GM19351 (cell line): ENCODE measurements around the gene LAMA5.

ENCODE experiments used
- ATAC-seq: cut with Tn5 transposase; IDR thresholded peaks from one replicate; pipeline ENCODE4 v1.9.1; 2021; ENCODE audit warnings: mild to moderate bottlenecking, moderate library complexity; ENCODE audit not compliant: unreplicated experiment

The LAMA5 gene

DNA sequence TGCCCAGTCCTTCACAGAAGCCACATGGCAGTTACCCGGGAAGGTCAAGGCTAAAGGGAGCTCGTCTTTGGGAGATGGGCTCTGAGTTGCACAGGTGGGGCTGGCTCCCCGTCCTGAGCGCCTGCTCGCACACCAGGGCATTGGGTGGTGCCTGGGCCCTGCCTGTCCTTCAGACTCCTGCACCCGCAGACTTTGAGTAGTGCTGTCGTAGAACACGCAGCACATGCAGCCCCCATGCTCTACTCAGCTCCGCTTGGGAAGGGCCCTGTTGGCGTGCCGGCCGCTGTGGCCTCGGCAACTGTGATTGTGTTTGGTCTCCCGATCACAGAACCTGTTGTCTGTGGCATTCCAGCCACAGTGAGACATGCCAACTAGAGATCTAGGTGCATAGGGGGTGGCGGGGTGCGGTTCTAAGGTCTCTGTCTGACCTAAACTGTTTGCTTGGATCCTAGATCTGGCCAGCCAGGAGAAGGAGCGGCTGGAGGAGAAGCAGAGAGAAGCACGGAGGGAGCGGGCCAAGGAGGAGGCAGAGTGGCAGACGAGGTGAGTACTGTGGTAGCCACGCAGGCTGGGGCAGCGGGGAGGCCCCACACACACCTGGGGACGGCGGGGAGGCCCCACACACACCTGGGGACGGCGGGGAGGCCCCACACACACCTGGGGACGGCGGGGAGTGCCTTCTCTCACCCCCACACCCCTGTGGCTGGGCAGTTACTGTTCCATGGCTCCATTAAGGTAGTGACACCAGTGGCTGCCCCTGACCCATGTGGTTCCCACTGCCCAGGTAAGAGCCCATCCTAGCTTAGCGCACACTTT, 75.7 kb downstream of the LAMA5 start:
- no peak for ATAC-seq

DNA sequence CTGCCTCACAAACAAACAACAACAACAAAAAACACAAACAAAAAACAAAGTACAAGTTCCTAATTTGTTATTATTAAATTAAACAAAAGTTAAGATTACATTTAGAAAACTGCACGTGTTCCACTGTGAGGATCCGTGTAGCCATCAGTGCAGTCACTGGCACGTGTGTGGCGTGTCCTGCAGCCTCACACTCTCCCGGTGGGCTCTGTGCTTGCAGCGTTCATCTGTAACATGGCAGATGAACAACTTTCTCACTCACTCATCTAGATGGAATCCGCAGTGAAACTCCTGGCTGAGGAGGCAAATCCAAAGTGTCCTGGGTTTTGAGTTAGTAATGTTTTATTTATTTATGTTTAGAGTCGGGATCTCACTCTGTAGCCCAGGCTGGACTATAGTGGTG, 77.2 kb downstream of the LAMA5 start:
- ATAC-seq = no peak

DNA sequence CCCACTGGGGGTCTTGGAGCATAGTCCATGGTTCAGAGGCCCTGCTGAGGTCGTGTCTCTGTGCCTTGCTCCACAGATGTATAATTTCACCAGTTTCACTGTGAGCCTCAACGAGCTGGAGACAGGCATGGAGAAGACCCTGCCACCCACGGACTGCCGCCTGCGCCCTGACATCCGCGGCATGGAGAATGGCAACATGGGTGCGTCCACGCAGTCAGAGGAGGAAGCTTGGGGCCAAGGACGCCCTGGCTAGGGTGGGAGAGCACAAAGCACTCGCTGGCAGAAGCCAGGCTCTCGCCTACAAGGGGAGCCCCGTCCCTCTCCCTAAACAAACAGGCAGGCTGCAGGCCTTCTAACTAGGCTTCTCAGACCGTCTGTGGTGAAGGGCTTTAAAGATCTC, 78.0 kb downstream of the LAMA5 start:
- no peak for ATAC-seq

DNA sequence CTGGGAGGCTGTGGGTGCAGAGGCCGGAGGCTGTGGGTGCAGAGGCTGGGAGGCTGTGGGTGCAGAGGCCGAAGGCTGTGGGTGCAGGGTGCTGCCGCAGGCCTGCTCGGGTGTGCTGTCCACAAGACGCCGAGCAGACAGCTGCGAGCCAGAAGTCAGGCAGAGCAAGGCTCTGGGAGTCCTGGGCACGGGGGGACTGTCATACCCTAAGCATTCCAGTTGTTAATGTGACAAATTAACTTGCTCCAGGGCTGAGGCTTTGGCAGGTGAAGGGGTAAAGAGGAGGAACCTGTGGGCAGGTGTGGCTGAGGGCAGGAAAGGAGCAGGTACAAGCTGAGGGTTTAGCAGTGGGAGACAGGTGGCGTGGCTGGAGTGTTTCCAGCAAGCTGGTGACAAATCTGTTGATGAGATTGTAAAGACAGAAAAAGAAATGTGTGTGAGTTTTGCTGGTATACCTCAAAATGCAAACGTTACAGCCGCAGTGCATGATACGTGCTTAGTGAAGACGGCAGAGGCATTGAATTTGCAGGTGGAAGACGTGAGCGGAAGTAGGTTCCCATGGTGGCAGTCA, 78.5 kb downstream of the LAMA5 start:
- ATAC-seq = no peak

DNA sequence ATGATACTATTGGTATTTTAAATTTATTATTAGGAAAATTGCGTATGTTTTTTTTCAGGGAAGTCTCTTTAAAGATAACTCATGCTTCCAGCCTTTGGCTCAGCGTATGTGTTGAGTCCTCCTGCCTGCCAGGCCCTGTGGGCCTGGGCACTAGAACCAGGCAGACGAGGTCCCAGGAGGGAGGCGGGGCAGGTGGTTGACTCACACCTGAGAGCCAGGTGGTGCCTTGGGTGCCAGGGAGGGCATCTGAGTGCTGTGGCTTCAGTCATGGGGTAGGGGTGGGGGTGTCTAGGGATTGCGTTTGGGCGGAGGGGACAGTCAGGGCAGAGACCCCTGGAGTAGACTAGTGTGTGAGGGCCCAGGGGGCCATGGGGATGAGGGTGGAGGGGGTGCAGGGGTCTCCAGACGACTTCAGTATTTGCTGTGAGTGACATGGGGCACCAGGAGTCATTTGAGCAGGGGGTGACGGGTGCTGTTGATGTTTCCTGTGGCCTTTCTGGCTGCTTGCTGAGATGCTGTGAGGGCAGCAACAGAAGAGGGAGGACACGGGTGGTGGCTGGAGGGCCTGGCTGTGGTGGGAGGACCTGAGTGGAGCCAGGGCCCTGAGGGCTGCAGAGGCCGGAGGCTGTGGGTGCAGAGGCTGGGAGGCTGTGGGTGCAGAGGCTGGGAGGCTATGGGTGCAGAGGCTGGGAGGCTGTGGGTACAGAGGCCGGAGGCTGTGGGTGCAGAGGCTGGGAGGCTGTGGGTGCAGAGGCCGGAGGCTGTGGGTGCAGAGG, 79.2 kb downstream of the LAMA5 start:
- ATAC-seq = no peak

DNA sequence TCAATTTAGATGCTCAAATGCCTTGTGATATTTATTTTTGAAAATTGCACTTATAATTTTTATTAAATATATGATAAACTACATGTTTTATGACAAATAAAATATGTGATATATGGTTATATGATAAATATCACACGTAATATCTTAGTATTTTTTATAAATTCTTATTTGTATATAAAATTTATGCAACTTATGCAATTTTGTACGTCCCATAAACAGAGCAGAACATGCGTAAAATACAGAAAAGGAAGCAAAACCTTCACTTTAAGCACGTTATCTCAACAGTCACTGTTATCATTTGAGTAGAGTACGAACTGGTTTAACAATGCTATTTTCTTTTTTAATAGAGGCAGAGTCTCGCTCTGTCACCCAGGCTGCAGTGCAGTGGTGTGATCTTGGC, 80.0 kb downstream of the LAMA5 start:
- ATAC-seq = no peak

DNA sequence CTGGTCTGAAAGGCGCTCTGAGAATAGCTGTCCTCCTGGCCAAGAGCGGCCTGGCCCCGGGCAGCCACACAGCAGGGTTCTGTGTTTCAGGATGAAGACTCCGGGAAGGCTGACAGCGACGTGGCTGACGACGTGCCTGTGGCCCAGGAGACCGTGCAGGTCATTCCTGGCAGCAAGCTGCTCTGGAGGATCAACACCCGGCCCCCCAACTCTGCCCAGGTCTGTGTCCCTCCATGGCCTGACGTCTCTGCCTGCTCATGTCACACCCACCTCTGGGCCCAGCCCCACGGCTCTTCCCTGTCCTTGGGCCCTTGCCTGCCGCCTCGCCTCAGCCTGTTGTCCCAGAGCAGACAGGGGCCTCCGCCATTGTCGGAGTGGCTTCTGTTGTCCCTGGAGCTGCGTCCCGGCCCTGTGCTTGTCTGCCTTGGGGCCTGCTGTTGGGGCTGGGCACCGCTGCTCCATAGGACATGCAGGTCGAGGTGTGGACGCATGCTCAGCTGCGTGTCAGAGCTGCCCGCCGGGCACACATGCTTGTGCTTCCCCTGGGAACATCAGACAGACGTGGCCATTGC, 80.5 kb downstream of the LAMA5 start:
- ATAC-seq = no peak

DNA sequence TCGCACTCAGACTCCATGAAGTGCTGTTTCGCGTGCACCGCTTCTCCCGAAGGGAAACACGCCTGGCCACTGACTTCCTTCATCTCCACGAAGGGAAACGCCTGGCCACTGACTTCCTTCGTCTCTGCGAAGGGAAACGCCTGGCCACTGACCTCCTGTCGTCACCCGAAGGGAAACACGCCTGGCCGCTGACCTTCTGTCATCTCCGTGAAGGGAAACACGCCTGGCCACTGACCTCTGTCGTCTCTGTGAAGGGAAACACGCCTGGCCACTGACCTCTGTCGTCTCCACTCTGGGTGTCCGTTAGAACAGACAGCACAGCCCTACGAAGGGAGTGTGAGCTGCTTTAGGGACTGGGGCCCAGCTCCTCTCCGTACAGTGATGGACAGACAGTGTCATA, 81.4 kb downstream of the LAMA5 start:
- no peak for ATAC-seq

DNA sequence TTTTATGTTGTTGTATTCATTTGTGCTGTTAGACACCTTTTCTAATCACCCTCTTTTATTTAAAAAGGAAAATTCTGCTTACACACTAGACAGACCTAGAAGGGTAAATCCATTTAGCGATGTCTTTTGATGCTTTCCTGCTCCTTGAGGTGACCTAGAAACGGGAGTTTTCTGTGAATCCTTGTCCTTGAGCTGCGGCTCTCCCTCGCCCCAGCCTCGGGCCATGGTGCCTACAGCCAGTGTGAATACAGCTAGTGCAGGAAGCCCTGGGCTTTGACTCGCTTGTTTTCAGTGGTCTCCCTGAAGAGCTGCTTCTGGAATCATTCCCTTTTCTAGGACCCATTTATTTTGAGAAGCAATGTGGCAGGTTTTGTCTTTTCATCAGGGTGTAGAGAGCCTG, 82.0 kb downstream of the LAMA5 start:
- ATAC-seq = no peak

DNA sequence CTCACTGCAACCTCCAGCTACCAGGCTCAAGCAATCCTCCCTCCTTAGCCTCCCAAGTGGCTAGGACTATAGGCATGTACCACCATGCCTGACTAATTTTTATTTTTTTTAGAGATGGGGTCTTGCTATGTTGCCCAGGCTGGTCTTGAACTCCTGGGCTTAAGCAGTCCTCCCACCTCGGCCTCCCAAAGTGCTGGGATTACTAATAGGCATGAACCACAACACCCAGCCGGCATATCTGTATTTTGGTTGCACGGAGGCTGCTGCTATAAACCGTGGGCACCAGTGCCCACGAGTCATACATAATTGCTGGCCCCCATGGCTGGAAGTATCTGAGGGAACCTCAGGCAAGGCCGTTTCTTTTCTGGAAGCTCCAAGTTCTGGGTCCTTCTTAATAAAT, 82.7 kb downstream of the LAMA5 start:
- no peak for ATAC-seq

DNA sequence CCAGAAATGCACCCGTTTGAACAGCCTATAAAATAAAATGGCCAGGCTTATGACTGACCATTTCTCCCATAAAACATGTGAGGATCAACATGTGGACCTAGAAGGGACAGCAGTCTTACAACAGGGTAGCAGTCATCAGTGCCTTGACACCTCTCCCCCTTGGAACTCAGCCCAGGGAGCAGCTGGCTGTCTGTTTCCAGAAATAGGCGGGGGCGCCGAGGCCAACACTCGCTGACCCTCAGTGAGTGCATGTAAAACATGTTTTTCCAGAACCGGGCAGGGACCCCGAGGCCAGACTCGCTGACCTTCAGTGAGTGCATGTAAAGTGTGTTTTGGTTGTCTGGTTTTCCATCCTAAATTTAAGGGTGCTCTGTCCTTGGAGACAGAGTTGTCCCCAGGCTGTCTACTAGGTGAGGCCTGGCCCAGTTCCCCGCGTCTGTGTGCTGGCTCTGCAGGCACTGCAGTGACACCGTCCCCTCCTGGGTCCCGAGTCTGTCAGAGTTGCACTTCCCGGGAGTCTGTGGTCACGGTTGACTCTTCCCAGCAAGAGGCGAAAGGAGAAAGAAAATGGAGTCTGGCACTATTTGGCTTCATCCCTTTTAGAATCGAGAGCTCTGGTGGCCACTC, 84.1 kb downstream of the LAMA5 start:
- ATAC-seq = no peak

DNA sequence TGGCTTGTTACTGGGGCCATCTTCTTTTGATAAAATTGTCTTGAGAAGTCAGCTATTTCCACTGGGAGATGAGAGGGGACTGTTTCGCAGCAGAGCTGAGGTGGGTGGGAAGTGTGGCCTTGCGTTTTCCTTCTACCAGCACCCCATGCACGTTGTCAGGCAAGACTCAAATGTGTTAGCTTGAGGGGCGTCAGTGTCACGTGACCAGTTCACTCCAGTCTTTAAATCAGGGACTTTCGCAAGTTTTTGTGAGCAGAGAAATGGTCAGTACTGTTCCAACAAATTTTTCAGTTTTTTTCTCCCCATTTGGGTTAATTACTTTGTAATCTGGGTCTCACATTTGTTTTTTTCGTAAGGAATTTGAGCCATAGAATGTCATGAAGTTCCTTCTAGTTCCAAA, 85.0 kb downstream of the LAMA5 start:
- ATAC-seq = no peak

DNA sequence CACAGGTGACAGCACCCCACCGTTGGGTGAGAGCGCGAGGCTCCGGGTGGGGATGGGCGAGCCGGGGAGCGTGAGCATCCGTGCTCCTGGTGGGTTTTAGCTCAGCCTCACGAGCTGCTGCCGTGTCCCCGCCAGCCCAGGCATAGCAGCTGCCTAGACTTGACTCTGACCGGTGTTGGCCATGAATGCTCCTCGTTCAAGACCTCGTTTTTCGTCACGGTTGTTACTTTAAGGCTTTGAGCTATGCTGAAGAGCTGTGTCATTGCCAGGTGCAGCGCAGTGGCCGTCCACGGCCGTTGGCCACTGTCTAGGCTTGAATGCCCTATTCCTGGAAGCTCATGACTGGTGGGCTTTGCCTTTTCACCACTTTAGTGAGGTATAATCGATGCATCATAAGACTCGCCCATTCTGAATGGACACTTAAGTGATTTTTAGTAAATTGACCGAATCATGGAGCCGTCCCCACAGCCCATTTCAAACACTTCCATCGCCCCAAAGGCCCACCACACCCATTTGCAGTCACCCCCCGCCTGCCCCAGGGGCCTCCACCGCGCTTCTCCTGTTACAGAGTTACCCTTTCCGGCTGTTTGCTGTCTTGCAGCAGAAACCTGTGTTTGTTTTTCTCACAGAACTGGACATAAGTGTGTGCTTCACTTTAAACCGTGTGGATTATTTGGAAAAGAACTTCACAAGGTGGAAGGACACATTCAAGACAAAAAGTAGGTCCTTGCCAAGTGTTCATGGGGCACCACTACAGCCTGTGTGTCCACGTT, 85.8 kb downstream of the LAMA5 start:
- ATAC-seq = no peak

DNA sequence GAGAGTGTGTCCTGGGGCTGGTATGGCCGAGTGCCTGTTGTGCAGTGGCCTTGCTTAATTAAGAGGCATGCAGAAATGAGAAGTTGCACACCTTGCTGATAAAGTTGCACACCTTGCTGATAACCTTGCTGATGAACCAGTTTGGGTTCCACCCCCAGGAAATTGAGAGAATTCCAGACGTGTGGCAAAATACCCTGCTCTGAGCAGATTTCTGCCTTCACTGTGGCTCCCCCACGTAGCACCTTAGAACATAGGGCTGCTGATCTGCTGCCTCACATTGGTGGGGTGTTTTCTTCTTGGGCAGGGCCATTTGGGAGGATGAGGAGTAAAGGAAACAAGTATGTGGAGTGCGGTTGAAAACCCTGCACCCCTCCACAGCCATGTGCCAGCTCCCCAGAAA, 86.8 kb downstream of the LAMA5 start:
- no peak for ATAC-seq

DNA sequence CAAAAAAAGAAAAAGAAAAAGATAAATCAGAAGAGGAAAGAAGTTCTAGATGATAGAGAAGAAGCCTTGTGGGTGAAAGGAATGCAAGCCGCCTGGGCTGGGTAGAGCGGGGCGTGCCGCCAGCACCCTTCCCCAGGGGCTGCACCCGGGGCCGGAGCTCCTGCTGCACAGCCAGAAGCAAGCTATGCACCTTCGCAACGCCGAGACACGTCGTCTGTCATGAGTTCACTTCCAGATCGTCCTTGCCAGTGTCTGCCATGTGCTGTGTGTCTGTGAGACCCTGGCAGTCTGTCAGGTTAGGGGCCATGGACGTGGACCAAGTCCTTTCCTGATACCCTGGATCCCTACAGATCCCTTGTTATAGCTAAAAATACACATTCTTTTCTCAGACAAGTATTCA, 89.9 kb downstream of the LAMA5 start:
- no peak for ATAC-seq

DNA sequence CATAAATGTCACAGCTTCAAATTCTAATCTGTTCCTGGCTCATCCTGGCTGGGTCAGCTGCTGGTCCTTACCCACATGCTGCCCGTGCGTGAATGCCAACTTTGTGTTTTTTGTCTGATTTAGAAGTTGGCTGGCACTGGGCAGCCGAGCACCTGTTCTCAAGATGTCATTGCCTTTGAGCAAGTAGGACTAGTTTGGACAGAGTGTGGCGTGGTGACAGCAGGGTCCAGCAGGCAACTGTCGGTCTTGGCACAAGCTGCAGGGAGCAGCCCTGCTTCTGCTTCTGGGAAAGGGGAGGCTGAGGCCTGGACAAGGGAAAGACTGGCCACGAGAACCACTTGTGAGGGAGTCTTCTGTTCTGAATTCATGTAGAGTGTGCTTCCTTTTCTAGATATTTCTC, 90.7 kb downstream of the LAMA5 start:
- ATAC-seq = no peak

DNA sequence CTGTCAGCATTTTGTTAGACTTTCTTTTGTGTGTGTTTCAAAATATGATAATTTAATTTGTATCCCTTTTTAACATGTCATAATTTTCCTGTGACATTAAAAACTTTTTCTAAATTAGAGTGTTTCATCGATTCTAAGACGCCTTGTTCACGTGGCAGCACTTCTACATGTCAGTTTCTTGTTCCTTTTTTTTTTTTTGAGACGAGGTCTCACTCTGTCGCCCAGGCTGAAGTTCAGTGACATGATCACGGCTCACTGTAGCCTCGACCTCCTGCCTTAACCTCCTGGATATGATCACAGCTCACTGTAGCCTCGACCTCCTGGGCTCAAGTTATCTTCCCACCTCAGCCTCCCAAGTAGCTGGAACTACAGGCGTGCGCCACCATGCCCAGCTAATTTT, 91.9 kb downstream of the LAMA5 start:
- ATAC-seq = no peak

DNA sequence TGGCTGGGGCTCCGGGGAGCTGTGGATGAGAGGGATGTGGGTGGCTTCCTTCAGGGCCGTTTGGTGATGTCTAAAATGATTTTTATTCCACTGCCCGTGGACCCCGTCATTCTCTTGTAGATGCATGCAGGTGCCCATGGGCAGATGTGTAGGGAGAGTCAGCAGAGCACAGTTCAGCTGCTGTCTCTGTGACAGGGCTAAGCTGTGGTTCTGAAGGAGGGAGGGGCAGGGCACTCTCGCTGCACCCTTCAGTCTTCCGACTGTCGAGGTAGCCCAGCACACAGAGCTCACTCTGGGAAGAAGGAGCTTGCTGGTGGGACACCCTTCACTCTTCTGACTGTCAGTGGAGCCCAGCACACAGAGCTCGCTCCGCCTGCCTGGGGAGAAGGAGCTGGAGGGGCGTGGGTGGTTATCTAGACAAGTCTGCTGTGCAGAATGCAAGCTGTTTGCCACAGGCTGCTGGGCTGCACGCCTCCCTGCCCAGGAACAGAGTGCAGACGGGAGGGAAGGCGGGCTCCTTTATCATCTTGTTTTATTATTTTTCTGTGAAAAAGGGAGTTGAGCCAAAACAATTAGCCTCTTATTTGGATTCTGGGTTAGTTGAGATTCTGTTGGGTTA, 92.7 kb downstream of the LAMA5 start:
- ATAC-seq = no peak

DNA sequence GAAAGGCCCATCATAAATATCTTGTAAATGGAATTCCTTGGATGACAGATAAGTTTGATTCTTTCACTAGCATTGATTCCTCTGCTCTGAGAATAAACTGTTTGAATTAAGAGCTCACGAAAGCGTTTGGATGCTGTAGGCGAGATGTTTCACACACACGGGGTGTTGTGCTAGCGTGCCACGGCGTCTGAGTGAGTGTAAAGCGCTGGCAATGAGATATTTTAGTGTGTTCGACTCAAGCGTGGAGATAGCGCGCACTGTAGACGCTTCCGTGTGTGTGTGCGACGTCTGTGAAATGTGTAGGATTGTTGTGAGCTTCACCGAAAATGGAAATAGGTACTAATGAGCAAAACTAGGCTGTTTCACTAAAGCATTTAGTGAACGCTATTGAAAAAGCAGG, 93.7 kb downstream of the LAMA5 start:
- ATAC-seq = no peak

DNA sequence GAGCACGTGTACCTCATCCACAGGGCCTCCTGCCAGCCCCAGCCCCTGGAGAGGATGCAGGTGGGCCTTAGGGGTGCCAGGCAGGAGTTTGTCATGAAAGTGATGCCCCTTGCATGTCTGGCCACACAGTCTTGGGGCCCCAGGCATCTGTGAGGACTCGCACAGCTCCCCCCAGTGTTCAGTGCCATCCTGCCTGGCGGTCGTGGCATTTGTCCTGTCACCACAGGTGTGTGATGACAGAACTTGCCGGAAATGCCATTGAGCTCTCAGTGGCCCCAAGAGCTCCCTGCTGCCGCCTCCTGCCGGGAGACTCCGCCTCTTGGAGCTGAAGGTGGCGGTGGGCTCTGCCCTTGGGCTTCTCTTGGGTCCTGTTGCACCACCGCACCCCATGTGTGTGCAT, 94.9 kb downstream of the LAMA5 start:
- ATAC-seq = no peak
